AG20443 (cell line): Measurements from ENCODE around the gene SLC35E1.

ENCODE experiments used
- DNase-seq: peaks from one replicate; pipeline ENCODE4 v3.0.0; 2012; ENCODE audit warnings: low spot score, mixed read lengths

Gene SLC35E1

DNA sequence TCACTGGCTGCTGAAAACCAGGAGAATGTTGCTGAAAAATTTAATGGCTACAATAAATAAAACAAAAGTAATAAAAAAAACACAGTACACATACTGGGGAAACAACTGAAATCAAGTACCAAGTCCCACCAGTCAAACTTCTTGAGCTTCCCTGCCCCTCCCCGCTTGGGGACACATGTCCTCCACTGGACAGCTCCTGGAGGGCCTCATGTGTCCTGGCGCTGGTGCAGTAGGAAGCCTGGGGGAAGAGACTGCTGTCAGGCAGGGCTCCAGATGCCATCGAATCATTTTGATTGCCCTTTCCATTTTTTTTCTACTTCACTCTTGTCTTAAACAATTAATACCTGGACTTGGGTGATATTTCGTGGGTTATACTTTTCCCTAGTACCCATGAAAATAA, 26.6 kb upstream of the SLC35E1 start:
- no peak for DNase-seq

DNA sequence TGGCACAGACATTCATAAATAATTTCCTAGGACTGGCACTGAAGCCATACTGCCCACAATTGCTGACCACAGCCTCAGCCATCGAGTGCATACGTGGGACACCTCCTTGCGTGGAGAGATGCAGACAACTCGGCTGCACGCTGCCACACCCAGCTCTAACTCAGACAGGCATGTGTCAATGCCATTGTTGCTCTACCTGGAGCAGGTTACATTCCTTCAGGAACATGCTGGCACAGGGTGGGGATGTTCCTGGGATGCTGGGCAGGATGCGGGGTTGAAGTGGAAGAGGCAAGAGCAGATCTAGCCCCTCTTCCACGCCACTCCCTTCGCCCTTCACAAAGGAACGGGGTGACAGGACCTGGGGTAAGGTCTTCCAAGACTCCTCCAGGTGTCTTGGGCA, 24.2 kb upstream of the SLC35E1 start:
- no peak for DNase-seq

DNA sequence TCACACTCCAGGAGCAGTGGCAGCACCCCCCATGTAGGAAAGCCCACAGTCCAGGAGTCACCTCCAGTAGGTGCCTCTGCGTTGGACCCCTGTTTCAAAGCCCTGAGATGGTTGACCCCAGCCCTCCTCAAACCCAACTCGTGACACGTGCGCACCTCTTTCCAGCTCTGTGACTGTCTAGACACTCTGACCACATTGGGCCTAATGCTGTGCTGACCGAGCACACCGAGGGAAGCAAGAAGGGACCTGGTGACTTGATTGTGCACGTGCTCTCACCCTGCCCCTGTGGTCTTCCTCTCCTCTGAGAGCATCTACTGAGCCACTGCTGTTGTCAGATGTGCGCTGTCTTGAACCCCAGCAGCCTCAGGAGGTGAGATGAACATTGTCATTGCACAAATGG, 22.9 kb upstream of the SLC35E1 start:
- DNase-seq, result no peak

DNA sequence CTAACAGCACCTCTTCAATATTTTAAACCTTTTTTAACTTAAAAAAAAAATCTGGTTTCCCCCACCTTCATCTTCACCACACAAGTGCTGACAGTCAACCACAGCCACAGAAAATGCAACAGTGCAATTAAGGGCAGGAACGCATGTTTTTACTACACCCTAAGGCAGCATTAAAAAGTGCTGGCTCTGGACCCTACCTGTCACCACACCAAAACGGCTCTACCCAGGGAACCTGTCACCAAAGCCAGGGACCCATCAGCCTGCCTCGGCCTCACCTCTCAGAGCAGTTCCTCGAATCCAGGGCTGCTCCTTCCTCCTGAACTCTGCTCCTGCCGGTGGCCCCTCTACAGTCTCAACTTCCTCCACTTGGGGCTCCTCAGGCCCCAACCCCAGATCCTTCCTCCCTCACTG, 22.5 kb upstream of the SLC35E1 start:
- no peak for DNase-seq

DNA sequence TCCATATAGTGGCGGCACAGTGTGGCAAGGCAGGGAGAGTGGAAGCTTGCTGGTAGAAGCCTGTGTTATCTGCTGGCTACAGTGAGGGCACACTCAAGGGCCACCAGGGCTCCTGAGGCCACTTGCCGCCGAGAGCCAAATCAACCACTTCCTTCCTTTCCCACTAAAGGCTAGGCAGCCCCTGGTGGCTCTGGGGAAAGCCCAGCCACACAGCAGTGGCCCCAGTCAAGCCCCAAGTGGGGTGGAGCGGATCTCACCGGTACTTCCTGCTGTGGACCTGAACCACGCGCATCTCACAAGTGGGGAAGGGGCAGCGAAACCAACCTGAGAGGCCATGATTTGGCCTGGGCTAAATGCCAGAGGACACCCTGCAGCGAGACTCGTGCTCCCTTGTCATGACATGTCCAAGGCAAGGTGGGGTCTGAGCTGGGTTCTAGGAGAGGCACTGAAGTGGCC, 21.9 kb upstream of the SLC35E1 start:
- DNase-seq, result no peak

DNA sequence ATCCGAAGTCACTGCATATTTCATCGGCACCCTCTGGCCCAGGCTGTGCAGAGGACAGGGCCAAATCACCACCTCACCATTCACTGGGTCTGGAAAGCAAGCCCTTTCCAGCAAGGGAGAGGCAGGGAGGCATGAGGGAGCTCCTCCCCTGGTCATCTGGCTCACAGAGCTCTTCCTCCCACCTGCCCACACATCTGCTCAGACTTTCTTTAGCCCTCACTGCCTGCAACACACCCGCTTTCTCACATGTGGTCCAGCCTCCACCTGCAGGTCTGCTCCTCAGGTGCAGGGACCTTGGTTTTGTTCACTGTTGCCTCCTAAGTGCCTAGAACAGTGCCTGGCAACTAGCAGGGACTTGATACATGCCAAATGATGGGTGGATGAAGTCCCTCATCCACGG, 21.0 kb upstream of the SLC35E1 start:
- no peak for DNase-seq

DNA sequence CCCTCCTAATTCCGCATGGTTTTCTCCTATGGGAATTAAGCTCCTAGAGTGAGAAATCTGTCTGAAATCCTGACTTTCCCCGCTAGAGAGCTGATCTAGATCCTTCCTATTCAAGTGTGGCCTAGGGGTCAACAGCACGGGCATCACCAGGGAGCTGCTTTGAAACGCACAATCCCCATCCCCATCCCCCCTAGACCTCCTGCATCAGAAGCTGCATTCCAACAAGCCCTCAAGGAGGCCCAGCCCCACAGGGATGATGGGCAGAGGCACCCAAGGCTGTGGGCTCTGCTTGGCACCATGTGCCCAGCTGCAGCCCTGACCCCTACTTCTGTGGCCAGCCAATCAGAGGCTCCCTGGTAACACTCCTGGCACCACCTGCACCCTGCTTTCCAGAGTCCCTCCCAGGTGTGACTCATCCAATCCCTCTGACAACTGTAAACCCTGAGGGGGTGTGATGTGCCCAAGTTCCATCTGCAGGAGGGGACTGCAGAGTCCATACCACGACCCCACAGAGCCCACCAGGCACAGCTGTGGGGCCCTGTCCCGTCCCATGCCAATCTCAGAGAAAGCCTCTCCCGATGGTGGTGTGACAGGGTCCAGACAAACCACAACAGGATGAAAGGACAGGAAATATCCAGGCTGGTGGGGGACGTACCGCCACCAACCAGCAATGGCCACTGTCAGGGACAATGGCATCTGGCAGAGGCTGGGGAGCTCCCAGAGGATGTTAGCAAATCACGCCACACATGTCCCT, 19.8 kb upstream of the SLC35E1 start:
- no peak for DNase-seq

DNA sequence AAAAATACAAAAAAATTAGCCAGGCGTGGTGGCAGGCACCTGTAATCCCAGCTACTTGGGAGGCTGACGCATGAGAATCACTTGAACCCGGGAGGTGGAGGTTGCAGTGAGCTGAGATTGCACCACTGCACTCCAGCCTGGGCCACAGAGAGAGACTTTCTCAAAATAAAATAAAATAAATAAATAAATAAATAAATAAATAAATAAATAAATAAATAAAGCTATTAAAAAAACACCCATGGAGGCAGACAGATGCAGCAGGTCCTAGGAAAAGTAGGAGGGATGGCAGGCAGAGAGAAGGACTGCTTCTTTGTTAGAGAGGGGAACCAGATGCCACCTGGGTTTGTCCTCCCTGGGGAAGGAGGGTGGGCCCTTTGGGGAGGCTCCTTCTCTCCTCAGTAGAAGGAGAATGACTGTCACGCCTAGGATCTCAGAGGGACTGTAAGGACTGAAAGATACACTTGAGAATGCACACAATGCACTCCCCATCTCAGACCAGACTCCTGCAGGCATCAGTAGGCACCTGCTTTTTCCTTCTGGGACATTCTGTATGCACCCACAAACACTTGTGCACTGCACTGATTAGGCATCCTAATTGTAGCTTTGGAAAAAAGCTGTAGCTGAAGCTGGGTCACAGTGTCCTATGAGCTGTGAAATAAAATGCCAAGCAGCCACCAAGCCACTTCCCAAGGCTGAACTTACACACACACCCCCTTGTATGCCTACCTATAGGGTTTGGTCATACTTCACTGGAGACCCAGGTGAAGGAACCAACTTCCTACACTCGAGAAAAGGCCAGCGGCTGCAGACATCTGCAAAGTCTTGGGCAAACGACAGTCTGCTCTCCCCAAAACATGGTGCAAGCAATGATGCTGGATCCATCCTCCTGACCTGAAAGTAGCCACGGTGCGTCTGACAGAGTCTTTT, 18.9 kb upstream of the SLC35E1 start:
- no peak for DNase-seq

DNA sequence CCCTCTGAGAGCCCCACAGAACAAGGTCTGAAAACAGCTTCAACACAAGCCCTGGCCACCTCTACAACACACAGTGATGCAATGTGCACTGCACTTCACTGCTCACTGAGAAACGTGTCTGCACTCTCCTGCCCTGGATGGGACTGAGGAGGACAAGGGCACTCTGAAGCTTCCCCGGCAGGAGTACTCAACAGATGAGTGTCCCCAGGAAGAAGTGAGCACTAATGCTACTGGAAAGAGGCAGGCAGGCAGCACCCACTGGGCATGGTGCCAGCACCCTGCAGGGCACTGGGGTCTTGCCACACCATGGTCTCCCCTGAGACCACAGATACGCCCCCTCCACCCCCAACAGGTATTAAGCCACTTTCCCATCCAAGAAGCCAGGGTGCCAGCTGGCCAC, 17.7 kb upstream of the SLC35E1 start:
- DNase-seq, result no peak

DNA sequence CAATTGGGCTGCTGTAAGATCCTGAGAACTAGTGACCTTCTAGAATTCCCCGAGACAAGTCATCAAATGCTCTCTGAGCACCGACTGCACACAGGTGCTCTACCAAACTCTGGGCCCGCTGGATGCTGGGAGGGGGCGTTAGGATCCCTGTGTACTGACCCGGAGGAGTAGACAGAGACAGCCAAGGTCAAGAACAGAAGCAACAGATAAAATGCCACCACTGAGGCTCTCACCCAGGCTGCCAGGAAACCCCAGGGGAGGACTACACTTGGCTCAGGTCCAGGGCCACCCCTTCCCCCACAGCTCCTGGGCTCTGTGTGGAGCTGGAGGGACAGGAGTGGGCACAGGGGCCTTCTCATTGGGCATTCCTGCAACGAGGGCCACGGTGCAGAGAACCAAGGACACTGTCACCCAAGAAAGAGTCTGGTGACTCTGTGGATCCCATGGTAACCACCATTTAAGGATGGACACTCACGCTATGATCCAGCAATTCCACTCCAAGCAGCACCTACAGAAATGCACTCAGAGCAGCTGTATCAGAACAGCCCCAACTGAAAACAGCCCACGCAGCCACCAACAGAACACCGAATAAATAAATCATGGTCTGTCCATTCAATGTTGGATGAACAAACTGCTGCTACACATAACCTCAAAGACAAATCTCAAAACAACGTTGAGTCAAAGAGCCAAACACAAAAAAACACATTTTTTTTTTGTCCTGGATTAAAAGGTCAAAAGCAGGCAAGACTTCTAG, 16.8 kb upstream of the SLC35E1 start:
- no peak for DNase-seq

DNA sequence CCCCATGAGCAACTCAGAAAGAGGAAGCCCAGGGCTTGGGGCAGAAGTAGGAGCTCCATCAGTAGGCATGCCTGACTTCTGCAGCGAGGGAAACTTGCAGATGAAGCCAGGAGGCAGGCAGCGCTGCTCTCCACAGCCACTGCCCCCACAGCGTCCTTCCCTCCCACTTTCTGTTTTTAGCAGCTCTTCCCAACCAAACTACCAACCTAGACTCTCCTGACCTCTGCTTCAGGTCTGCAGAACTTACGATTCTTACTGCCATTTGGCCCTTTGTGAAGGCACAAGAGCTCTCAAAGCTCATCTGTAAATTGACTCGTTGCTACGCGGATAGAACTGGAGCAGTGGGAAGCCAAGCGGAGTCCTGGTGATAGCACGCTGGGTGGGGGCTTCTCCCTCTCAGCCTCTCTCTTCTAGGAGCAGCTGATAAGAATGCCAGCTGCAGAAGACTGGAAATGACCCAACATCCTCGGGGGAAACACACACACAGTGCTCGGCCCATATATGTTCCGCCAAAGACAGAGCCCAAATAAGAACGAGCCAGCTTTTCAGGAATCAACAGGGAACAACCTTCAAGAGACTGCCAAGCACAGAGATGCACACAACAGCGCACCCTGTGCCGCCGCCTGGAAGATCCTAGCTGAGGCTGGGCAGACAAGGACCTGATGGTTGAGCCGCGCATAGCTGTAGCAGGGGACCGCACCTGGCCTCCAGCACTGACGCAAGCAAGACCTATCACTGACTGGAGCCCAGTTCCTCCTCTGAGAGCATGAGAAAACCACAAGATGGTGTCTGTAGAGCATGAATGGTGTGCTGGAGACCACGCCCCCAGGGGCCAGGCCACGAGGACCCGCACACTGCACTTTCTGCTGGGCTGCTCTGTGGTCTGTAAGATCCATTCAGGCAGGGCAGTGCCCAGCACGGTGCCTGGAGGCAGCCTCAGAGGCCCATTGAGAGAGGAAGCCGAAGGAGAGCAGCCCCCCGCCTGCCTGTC, 15.9 kb upstream of the SLC35E1 start:
- DNase-seq, result no peak

DNA sequence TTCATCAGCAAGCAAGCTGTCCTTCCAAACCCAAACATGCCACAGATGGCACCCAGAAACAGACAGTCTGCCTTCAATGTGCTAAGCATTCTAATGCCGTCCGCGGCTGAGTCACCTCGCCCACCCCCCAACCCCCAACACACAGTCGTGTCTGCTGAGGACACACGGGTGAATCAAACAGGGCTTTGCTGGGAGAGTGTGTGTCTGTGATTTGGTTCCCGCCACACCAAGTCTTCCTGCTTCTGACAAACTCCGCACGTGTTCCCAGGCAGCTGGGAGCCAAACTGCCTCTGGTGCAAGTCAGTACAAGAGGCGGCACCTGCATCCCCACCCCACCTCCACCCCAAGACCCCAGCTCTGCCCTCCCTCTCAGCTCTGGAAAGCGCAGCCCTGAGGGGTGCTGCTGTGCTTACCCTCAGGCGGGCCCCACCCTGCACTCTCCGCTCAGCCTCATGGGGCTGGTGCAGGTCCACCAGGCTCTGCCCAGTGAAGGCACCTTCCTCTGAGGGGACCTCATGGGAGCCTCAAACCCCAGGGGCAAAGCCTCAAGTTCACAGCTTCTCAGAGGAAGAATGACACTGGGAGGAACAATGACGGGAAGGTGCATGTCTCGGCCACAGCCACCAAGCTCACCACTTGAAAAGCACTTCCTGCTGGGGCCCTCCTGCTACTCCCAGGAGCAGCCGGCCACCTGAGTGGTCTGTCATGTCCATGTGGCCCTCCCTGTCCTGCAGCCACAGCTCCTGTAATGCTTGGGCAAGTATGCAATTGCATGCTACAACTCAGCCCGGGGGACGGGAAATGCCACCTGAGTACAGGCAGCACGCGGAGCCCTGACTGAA, 15.0 kb upstream of the SLC35E1 start:
- peak; percentile 50 for DNase-seq

DNA sequence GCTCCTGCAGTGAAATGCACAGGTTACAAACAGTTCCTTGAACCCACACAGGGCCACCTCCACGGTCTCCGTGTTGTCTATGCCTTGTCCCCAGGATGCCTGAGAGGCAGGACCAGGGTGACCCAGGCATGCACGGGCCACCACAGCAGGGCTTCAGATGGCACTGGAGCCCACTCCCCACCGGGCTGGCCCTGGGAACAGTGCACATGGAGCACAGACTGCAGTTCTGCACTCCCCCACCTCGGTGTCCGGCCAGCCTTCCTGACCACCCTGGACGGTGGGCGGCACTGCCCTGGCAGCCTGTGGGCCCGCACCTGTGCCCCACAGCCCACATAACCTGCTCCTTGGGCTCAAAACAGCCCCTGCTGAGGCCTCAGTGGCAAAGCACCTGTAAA, 14.3 kb upstream of the SLC35E1 start:
- no peak for DNase-seq

DNA sequence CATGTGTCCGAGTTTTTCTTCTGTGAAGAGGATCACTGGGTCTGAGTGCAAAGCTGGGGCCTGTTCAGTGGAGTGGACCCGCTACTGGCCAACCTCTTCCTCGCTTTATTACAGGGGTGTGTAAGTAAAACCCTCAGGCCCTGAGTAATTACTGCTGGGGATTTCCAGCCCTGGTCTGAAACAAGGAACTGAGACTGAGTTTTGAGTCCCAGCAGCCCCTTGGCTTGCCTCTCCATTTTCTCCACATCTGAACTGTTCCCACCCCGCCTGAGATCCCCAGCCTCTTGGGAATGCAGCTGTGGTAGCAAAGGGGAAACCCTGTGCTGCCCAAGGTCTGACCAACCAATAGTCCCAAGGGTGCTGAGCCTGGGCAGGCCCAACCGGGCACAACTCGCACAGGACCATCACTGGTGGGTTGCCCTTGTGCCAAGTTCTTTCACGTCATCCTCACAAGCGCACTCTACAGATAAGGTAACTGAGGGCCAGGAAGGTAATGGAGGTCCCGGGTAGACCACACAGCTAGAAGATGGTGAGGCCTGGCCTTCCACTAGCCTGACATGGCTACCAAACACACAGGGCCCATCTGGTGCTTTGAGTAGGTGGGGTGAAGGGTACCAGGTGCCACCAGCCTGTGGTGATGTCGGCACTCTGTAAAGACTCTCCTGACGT, 13.7 kb upstream of the SLC35E1 start:
- DNase-seq, result no peak

DNA sequence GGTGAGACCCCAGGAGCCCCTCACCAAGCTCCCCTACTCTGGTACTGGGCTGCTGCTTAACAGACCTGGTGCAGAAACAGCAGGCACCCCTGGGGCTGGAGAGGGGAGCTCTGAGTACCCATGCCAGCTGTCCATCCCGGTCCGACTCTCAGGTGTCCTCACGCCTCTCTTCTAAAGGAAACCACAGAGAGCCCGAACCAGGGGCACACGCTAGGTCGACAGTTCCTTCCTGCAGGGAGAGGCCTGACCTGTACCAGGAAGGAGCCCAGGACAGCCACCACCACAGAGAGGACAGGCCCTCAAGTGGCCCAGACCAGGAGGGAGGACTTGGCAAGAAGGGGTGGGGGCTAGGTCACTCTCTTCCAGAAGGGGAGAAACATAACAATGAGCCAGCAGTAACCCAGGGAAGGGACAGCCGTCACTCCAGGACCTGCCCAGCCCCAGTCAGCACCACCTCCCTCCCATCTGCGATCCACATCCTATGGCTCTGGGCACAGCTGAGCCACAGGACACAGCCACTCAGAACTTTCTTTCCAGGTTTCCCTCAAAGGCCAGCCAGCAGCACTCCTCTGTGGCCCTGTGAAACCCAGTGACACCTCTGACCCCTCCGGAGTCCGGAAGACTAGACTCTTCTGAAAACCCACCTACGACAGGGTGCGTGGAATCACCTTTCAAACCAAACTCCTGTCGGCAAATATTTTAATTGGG, 13.0 kb upstream of the SLC35E1 start:
- no peak for DNase-seq

DNA sequence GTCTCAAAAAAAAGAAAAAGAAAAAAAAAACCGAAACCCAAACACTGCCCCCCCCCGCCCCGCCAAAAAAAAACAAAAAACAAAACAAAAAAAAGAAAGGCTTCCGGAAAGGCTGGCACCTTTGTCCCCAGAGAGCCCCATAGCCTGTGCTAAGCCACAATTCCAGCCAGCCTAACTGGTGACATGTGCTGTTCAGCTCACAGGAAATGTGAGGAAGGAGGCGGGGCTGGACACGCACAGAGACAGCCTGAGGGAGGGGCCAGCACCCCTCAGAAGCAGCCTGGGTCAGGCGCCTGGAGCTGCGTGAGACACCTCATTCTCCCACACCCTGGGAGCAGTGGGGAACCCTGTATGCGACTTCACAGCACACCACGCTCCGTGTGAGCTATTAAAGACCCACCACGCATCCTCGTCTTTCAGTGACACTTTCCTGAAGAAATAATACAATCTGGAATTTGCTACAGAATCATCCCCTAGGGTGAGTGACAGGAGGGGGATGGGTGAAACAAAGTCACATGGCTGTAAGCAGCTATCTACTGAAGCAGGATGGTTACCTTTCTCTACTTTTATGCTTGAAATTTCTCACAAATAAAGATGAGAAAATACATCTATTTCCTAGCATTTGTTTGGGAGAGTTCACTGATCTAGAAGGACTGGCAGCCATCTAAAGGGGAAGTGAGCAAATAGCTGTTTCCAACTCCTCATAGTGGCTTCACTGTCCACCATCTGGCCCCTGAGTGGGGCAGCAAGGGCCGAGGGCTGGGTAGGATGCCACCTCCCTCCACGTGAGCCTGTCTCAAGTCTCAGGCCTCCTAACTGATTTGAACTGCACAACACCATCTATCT, 12.3 kb upstream of the SLC35E1 start:
- DNase-seq, result peak; percentile 92

DNA sequence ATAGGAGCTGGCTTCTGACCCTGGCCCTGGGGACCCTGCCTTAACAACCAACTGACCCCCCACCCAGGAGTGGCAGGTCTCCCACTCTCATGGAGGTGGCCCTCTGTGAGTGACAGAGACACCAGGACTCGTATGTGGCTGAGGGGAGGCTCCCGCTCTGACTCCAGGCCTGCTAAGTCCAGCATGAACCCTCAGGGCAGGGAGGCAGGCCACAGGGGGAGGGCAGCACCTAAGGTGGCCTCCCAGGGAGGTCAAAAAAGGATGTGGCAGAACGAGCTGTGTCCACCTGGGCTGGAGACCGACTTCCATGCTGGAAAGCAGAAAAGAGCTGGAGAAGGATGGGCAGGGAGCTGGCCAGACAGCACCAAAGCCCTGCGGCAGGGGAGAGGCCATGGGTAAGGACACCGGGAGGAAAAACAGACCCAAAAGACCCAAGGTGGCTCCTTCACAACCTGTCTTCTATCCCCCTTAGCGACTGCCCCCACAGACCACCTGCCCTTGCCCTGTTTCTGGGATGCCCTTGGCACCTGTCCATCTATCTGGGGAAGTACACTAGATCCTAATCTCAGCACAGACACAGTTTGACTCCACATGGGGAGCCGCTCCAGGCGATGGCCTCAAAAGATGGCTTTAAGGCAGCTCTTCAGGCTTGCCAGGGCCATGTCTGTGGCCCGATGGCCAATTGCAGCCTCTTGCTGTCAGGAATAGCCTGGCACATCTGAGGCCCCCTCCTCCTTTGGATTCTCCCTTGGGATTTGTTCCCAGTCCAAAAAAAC, 10.5 kb upstream of the SLC35E1 start:
- DNase-seq, result no peak
